HG02678 (cell line): Measurements from ENCODE around the gene SF3A2.

Source experiments
- ATAC-seq: cut with Tn5 transposase; IDR thresholded peaks from one replicate; pipeline ENCODE4 v1.9.1; 2021; ENCODE audit warnings: mild to moderate bottlenecking, moderate library complexity; ENCODE audit not compliant: unreplicated experiment

Gene SF3A2

DNA sequence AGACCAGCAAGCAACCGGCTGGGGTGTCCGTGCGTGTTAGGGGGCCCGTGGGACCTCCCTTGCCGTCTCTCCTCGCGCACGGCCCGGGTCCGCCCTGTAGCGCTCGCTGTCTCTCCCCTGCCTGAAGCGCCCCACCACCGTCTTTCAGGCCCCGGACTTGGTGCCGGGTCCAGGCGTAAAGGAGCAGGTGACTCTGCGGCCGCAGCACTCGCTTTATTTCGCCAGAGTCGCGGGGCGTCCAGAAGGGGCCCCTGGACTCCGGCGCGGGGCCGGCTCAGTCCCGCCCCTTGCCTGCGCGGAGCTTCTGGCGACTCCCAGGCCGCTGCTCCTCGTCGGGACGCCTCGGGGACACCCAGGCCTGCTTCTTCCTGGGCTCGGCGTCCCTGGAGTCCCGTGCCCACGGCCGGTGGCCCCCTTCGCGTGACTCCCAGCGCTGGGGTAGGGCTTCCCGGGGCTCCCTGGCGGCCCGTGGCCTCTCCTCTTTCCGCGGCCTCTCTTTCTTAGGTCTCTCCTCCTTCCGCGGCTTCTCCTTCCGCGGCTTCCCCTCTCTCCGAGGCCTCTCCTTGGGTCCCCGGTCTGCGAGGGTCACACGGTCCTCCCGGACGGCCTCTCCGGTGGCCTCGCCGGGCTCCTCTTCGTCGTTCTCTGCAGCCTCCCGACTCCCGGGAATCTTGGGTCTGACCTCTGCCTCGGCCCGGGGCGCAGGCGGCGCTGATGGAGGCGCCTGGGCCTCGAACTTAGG lies 15.6 kb downstream of the SF3A2 start:
- ATAC-seq: no peak

DNA sequence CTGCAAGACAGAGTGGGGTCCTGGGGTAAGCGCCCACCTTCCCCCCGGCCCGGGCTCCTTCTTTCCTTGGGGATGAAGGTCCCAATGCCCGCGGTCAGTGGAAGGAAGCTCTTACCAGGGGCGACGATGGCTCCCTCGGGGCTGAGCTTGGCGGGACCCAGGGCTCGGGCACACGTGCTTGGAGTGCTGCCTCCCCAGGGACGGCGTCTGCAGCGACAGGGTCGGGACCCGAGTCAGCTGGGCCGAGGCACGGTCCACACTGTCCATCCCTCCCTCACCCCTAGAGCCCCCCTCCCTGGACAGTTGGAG lies 16.1 kb downstream of the SF3A2 start:
- no peak for ATAC-seq

DNA sequence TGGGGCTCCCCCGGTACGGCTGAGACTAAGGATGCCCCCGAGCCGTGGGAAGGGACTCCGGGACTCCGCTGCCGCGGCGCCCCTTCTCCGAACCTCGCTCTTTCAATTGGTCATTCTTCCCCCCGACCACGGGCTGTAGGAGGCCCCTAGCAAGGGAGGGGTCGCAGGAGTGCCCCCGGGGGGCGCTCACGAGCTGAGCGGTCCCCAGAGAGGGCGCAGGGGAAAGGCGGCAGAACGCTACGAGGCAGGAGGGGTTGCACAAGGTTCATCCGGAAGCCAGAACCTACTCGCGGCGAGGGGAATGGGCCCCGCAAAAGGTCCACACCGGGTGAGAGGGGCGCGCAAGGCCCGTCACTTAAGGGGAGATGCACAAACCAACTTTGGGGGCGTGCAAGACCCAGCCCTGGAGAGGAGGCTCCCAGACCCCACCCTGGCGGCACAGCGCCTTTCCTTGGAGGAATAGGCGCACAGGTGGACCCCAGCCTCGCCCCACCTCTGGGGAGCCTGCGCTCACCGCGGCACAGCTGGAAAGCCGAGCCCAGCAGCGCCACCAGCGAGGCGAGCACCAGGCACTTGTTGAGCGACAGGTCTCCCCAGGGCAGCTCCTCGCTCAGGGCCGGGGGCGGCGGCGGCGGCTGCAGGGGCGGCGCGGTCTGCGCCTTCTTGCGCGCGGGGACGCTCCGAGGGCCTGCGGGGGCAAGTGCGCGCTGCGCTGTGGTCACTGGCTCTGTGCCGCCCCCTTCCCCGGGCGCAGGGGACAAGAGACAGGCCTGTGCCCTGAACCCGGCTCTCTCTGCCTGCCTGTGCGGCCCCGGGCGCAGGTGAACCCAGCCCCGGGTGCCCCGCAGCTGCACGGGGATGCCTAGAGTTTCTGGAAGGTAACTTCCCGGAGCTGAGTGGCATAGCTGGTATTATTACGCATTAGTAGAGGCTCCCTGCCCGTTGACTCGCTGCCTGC lies 16.8 kb downstream of the SF3A2 start:
- no peak for ATAC-seq

DNA sequence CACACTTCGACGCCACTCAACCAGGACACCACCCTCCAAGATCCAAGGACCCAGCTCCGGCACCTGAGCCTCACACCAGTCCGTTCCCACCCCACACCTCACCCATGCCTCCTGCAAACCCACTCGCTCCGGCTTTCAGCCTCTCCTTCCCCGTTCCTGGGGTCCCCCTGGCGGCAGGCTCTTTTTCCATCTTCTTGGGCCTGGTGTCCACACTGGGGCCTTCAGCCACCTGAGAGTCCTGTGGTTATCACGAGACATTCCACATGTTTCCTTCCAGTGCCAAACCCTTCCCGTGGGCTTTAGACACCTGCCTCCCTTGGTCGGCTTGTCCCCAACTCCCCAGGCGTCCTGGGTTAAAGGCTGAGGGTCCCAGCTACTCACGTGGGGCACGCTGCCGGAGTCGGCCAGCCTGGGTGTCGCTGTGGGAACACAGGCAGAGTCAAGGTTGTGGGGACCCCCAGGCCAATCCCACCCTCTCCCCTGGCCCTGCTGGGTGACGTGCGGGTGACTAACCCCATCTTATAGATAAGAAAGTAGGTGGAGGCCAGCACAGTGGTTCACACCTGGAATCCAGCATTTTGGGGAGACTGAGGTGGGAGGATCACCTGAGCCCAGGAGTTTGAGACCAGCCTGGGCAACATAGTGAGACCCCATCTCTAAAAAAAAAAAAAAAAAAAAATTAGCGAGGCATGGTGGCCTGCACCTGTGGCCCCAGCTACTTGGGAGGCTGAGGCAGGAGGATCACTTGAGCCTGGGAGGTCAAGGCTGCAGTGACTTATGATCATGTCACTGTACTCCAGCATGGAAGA lies 17.6 kb downstream of the SF3A2 start:
- no peak for ATAC-seq

DNA sequence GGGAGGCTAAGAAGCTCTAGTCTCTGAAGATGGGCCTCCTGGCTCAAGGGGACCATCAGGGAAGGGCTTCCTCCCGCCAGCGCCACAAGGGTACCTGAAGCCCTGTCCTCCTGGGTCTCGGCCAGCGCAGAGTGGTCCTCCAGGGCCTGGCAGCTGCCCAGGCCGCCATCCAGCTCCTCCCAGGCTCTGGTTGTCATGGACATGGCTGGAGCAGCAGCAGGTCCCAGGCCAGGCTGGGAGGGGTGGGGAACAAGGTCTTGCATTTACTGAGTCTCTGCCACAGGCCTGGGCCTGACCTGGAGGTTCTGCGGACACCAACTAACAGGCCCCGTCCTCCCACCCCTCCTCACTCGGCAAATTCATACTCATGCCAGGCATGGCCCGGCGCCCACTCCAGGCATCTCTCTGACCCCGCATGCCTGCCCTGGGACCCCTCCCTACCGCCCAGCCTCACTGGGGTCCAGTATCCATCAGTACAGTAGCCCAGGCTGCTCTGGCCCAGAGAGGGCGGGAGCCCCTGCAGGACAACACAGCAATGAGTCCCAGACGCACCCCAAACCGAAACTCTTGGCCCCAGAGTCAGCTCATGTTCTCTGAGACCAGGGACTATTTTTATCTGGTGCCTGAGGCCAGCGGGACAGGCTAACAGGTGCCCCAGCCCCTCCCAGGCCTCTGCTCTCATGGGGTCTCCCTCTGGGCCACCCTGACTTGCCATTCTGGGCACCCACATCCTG lies 18.7 kb downstream of the SF3A2 start:
- no peak for ATAC-seq

DNA sequence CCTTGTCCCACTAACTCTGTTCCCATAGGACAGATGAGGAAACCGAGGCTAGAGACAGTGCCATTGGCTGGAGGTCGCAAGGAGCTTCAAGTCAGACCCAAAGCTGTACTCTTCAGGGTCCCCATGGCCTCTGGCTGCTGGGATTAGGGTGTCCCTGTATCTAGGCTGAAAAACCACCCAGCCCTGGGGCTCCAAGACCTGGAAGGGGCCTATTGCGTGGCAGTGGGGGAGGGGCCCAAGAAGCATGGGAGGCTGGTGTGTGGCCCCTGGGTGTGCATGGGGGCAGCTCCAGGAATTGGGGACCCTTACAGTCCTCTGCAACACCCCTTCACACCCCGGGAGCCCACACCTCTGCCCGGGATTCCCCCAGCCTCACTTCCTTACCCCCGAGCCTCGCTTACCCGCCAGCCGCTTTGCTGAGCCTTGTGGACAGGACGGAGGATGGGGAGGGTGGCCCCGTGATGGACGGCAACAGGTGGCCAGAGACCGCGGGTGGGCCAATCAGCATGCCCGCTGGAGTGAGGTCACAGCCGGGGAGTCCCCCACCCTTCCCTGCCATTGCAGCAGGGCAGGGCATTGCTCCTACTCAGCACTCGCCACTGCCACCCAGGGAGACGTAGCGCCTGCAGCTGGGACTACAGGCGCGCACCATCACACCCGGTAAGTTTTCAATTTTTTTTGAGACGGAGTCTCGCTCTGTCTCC lies 19.5 kb downstream of the SF3A2 start, which contains the start of gene JSRP1:
Gene JSRP1 (minus strand): TSS at position 436 of the 704 bp plus-strand sequence. CDS start 1,103 bp downstream, outside the sequence.
- ATAC-seq: no peak

DNA sequence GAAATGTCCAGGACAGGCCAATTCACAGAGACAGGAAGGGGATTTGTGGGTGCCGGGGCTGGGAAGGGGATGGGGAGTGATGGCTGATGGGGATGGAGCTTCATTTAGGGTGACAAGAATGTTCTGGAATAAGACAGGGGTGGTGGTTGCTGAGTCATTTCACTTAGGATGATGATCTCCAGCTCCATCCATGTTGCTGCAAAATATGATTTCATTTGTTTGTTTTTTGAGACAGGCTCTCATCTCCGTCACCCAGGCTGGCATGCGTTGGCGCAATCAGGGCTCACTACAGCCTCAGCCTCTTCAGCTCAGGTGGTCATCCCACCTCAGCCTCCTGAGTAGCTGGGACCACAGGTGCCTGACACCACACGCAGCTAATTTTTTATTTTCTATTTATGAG lies 22.7 kb downstream of the SF3A2 start:
- ATAC-seq: no peak

DNA sequence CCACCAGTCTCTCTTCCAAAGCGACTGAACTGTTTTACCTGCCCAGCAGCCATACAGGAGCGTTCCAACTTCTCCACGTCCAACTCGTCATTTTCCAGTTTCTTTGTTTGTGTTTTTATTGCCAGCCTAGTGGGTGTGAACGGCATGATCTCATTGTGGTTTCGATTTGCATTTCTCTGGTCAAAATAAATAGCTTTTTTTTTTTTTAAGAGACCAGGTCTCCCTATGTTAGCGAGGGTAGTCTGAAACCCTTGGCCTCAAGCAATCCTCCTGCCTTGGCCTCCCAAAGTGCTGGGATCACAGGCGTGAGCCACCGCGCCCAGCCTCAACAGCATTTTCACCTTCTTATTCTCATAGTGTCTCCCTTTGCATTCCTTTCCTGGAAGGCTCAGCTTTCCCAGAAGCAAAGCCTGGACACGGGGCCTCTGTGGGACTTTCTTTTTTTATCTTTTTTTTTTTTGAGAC lies 23.7 kb downstream of the SF3A2 start:
- ATAC-seq: no peak

DNA sequence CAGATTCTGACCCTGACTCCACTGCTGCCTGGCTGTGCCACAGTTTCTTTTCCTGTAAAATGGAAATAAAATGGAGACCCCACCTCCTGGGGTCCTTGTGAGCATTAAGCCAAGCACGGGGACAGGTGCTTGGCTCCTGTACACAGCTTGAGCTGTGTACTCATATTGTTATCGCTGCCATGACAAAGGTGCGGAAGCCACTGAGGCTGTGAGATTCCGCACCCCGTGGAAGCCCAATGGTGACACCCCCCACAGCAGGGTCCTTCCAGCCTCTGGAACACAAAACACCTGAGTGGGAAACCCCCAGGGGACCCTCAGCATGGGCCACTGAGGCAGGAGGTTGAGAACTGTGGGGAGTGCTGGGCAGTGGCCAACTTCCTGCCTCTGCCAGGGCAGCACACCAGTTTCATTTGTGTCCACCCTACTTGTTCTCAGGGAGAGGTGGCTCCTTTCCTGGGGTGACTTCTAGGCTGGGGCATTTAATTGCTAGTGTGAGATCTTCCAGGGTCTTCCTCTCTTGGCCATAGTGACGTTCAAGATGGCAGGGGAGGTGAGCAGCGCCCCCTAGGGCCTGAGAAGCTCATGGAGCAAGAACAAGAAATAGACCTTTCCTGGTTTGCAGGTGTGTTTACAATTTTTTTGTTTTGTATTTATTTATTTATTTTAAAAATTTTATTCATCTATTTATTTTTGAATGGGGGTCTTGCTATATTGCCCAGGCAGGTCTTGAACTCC lies 25.0 kb downstream of the SF3A2 start:
- no peak for ATAC-seq

DNA sequence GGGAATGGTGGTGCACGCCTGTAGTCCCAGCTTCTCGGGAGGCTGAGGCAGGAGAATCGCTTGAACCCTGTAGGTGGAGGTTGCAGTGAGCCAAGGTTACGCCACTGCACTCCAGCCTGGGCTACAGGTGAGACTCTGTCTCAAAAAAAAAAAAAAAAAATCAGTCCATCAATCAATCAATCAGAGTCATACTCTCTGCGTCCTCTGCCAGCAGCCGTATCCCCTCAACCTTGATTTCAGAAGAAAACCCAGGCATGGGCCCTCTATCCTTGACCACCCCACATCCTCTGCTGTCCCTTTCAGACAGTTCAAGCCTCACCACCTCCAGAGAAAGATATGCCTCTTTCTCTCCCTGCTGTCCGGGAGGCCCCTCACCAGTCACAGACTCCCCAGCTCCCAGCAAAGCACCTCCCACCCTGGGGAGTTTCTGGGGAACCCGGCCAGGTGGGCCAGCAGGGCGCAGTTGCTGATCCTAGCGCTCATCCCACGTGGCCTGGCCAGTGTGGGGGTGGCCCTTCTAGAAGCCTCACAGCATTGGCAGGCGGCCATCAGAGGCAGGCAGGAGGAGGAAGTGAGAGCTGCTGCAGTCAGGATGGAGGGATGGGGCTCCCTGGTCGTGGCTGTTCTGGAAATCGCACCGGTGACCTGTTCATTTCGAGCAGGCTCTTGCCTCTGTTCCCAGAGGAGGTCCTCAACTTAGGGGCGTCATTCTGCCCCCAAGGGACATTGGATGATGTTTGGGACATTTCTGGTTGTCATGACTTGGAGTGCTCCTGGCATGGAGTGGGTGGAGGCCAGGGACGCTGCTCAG lies 29.8 kb downstream of the SF3A2 start:
- no peak for ATAC-seq

DNA sequence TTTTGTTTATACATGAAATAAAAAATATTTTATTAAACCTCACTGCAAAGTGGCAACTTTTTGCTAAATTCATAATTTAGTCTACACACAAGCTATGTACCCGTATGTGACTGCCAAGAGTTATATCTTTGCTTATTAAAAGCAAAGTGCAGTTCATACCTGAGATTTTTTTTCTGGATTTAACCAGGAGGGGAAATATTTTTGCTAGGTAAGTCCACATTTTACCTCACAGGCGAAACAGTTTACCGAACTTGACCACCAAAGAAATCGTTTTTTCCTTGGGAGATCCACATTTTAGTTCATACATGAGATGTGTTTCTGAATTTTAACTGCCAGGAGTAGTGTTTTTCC lies 31.8 kb downstream of the SF3A2 start:
- no peak for ATAC-seq

DNA sequence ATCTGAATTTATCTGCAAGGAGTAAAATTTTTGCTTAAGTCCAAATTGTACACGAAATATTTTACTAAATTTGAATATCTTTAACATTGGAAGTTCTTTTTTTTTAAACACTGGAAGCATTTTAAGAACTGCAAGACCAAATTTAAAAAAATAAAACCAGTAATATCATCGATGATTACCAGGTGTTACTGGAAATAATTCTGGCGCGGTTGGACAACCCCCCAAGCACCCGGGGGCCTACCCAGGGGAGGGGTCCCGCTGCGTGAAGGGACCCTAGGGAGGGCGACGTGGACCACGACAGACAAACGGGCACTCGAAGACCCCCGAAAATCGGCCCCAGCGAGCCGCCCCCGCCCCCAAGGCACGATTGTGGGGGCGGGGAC lies 32.2 kb downstream of the SF3A2 start:
- no peak for ATAC-seq

DNA sequence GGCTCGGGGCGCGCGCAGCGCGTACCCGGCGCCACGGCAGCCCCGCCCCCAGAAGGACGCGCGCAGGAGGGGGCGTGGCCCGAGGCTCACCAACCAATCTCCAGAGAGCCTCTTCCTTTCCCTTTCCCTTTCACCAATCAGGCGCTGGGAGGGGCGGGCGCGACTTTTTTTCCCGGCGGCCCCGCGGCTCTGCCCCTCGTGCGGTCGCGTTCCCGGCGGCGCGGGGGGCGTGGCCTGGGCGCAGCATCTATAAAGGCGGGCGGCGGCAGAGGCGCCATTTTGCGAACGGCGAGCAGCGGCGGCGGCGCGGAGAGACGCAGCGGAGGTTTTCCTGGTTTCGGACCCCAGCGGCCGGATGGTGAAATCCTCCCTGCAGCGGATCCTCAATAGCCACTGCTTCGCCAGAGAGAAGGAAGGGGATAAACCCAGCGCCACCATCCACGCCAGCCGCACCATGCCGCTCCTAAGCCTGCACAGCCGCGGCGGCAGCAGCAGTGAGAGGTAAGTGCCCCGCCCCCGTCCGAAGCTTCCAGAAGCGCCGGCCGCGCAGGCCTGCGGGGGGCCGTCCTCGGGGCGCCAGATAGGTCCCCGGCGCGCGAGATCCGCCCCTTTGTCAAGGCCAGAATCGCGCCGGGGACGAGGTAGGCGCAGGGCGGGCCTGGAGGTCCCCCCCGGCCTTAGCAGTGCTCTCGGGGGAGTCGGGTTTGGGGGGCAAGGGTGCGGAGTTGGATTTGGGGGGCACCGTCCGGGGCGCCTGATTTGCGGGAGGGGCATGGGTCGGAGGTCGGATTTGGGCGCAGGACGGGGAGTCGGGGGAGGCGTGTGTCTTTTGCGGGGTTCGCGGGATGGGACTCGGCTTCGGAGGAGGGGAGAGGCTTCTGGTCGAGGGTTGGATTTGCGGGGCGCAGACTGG lies 32.9 kb downstream of the SF3A2 start:
- peak; percentile 74 for ATAC-seq

DNA sequence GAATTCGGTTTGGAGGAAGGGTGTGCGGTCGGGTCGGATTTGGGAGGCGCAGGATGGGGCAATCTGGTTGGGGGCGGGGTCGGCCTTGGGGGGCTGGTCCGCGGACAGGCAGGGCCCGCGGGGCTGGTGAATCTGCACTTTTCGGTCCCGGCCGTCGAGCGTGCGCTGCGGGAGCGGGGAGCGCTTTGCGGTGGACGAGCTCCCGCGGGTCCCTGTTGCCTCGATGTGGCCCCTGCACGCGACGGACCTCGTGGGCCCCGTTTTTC lies 33.5 kb downstream of the SF3A2 start:
- no peak for ATAC-seq

DNA sequence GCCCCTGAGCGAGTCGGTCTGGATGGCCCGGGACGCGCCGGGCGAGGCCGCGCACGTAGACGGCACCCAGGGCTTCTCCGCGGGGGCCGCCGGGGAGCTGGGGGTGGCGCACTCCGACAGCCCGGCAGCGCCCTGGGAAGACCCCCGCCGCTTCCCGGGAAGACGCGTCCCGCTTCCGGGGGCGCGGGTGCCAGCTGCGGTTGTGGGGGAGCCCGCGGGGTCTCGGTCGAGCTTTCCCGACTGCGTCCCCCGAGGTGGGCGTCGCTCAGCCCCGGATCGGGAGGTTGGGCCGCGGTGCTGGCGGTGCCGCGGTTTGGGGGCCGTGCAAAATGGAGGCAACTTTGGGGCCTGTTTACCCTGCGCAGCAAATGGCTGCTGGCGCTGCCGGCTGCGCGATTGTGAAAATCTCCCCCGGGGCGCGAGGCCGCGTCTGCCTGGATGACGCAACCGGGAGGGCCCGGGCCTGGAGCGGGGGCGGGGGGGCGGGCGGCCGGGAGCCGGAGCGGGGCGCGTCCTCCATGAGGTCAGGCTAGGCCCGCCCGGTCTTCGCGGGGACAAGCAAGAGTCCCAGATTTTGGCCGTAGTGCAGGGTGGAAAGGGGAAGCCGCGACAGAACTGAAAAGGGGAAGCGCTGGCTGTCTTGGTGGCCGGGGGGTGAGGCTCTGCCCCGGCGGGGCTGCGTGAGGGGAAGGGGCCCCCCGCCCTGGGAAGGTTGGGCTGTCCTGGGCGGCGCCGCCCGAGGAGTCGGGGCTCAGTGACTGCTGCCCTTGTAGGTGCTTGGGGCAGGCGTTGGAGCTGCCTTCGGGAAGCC lies 34.0 kb downstream of the SF3A2 start:
- ATAC-seq: no peak

DNA sequence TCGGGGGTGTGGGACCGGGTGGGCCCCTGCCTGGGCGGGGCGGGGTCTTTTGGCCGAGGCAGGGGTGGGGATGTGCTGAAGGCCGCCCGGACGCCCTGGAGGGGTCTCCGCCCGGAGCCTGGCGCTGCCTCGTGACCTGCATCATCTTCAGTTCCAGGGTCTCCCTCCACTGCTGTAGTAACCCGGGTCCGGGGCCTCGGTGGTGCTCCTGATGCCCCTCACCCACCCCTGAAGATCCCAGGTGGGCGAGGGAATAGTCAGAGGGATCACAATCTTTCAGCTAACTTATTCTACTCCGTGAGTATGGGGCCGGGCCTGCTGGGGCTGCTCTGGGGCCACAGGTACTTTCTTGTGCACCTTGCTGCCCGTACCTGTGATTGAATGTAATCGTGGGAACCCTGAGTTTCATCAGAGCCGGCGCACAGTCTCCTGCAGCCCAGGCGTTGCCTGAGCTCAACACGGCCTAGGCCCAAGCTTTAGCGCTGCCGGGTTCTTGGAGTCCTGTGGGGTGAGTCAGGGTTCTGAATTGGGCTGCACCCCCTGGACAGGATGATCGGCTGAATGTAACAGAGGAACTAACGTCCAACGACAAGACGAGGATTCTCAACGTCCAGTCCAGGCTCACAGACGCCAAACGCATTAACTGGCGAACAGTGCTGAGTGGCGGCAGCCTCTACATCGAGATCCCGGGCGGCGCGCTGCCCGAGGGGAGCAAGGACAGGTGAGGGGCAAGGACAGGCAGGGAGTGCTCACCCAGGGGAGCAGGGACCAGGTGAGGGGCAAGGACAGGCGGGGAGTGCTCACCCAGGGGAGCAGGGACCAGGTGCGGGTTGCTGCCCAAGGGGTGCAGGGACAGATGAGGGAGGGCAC lies 34.8 kb downstream of the SF3A2 start:
- no peak for ATAC-seq
